MM.1S (cell line): ENCODE data around the gene SCARF1.
"Not testable (repeated sequence)": the region's sequence is repeated elsewhere in the genome, so short reads cannot be mapped to it uniquely, and the experiment has no call there.

Experiments used
- DNase-seq: peaks from one replicate; pipeline ENCODE4 v3.0.0-alpha.2; 2015
- H2AFZ ChIP-seq: fragments of 300-600 bp; sonication (generic); 2 replicates; pipeline ENCODE4 v1.6.0; 2016; ENCODE audit warnings: antibody characterized with exemption, low read length
- H3F3A ChIP-seq: fragments of 300-600 bp; sonication (generic); 2 replicates; pipeline ENCODE4 v1.6.1; 2016; ENCODE audit warnings: mild to moderate bottlenecking, antibody characterized with exemption, low read length, moderate library complexity, mixed read lengths; ENCODE audit not compliant: insufficient read depth
- H3K27ac ChIP-seq: fragments of 300-600 bp; sonication (generic); 2 replicates; pipeline ENCODE4 v1.5.1; 2016; ENCODE audit warnings: mild to moderate bottlenecking, low read length
- H3K27me3 ChIP-seq: fragments of 300-600 bp; sonication (generic); replicated peaks from 2 replicates; pipeline ENCODE4 v1.6.0; 2016; ENCODE audit warnings: low read length; ENCODE audit not compliant: insufficient read depth
- H3K36me3 ChIP-seq: fragments of 300-600 bp; sonication (generic); replicated peaks from 2 replicates; pipeline ENCODE4 v1.6.1; 2016; ENCODE audit warnings: mild to moderate bottlenecking, low read length, mixed read lengths; ENCODE audit not compliant: insufficient read depth
- H3K4me1 ChIP-seq: fragments of 300-600 bp; sonication (generic); 2 replicates; pipeline ENCODE4 v1.6.1; 2016; ENCODE audit warnings: low read length, mixed read lengths
- H3K4me2 ChIP-seq: fragments of 300-600 bp; sonication (generic); 2 replicates; pipeline ENCODE4 v1.6.0; 2016; ENCODE audit warnings: low read depth, low read length
- H3K4me3 ChIP-seq: fragments of 300-600 bp; sonication (generic); 2 replicates; pipeline ENCODE4 v1.5.1; 2016; ENCODE audit warnings: low read length, mixed read lengths
- H3K79me2 ChIP-seq: fragments of 300-600 bp; sonication (generic); 2 replicates; pipeline ENCODE4 v1.6.1; 2016; ENCODE audit warnings: mixed run types, low read length, mixed read lengths
- H3K9ac ChIP-seq: fragments of 300-600 bp; sonication (generic); 2 replicates; pipeline ENCODE4 v1.6.1; 2016; ENCODE audit warnings: low read length, mixed read lengths
- H3K9me2 ChIP-seq: fragments of 300-600 bp; sonication (generic); replicated peaks from 2 replicates; pipeline ENCODE4 v1.6.1; 2016; ENCODE audit warnings: mild to moderate bottlenecking, low read length, mixed read lengths; ENCODE audit not compliant: insufficient read depth
- H3K9me3 ChIP-seq: fragments of 300-600 bp; sonication (generic); replicated peaks from 2 replicates; pipeline ENCODE4 v1.6.1; 2016; ENCODE audit warnings: mild to moderate bottlenecking, low read length, mixed read lengths; ENCODE audit not compliant: insufficient read depth
- H4K20me1 ChIP-seq: fragments of 300-600 bp; sonication (generic); 2 replicates; pipeline ENCODE4 v1.6.1; 2016; ENCODE audit warnings: mild to moderate bottlenecking, low read length, moderate library complexity, mixed read lengths; ENCODE audit not compliant: insufficient read depth
- EZH2 ChIP-seq: fragments of 300-600 bp; sonication (generic); optimal IDR thresholded peaks from 2 replicates; pipeline ENCODE3; 2017; ENCODE audit warnings: low read depth, mild to moderate bottlenecking, antibody characterized with exemption, low read length, mixed read lengths
- EZH2phosphoT487 ChIP-seq: fragments of 300-600 bp; sonication (generic); IDR thresholded peaks from 2 replicates; pipeline ENCODE4 v1.6.1; 2018; ENCODE audit warnings: antibody characterized with exemption, low read length
- TF ChIP-seq, protein P1 (sequence below): fragments of 300-600 bp; sonication (generic); IDR thresholded peaks from 2 replicates; pipeline ENCODE4 v1.5.1; 2016; ENCODE audit warnings: antibody characterized with exemption, low read length, mixed read lengths

SCARF1 gene

DNA sequence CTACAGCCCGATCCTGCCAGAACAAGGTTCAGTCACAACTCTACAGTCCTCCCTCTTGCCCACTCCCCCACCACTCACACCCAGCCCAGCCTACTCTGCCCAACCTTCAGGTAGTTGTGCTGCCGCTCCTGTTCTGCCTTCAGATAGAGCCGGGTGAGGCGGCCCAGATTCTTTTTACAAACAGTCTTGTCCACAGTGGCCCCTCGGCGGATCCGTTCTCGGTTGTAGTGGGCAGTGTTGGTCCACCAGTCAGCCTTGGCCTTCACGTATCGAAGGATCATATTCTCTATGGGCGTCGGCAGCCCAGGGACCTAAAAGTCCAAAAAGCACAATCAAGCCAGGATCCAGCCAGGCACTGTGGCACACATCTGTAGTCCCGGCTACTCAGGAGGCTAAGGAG is 30.9 kb upstream of the SCARF1 start:
- TF ChIP-seq, protein P1, sequence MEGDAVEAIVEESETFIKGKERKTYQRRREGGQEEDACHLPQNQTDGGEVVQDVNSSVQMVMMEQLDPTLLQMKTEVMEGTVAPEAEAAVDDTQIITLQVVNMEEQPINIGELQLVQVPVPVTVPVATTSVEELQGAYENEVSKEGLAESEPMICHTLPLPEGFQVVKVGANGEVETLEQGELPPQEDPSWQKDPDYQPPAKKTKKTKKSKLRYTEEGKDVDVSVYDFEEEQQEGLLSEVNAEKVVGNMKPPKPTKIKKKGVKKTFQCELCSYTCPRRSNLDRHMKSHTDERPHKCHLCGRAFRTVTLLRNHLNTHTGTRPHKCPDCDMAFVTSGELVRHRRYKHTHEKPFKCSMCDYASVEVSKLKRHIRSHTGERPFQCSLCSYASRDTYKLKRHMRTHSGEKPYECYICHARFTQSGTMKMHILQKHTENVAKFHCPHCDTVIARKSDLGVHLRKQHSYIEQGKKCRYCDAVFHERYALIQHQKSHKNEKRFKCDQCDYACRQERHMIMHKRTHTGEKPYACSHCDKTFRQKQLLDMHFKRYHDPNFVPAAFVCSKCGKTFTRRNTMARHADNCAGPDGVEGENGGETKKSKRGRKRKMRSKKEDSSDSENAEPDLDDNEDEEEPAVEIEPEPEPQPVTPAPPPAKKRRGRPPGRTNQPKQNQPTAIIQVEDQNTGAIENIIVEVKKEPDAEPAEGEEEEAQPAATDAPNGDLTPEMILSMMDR, result no peak
- TF ChIP-seq EZH2phosphoT487 (no peak), EZH2 (no peak)

DNA sequence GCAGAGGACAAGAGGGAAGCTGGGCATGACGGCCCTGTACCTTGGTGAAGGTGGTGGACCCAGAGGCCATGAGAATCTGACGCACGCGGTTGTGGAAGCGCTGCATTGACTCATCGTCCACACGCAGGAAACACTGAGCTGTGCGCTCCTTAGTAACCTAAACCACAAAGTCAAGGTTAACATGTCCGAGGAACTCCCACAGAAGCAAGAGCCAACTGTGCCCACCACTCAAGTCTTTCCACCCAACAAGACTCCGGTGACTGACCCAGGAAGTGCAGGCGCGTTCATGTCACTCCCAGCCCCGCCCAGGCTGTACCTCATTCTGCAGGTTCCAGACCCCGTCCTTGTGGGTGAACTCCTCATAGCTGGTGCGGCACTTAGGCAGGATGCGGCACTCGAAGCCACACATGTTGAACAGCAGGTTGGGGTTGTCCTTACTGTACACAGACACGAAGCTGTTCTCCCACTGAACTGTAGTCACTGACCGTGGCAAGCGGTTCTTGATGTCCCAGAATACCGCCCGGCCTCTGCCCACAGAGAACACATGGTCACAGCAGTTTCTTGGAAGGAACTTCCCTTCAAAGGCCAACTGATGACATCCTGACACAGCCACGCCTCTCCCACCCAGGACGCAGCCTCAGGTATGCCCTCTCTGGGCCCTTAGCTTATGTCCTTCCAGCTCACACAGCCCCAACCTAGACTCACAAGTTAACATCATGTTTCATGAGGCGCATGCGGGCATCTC is 27.7 kb upstream of the SCARF1 start:
- Histone ChIP-seq H3K4me3 (no peak overlapping the region), H3K36me3 (peaks cover 34% of the 10 kb centered on the region), H3K9me3 (no peaks in the 10 kb centered on the region), H3K9ac (no peak overlapping the region), H2AFZ (no peak overlapping the region), H3K27ac (no peak overlapping the region), H3F3A (peaks cover 10% of the 10 kb centered on the region; the same call in 1 of the 2 replicates), H3K4me1 (no peaks in the 10 kb centered on the region), H3K79me2 (peaks cover 46% of the 10 kb centered on the region), H3K27me3 (no peaks in the 10 kb centered on the region), H4K20me1 (peaks cover 3% of the 10 kb centered on the region; the same call in 1 of the 2 replicates), H3K4me2 (no peak overlapping the region), H3K9me2 (no peaks in the 10 kb centered on the region)
- DNase-seq, result no peak
- TF ChIP-seq EZH2phosphoT487 (no peak), EZH2 (no peak)
- TF ChIP-seq, protein P1, result no peak

More for the DNA sequence above, 30.9 kb upstream of the SCARF1 start:
- peaks cover 58% of the 10 kb centered on the region for H3K79me2 ChIP-seq
- no peak for DNase-seq
- H3K27me3 ChIP-seq, result no peaks in the 10 kb centered on the region
- no peak overlapping the region for H3K9ac ChIP-seq
- H3K9me2 ChIP-seq, result no peaks in the 10 kb centered on the region
- H3K36me3 ChIP-seq, result peaks cover 52% of the 10 kb centered on the region
- H3K27ac ChIP-seq, result no peak overlapping the region
- no peaks in the 10 kb centered on the region for H4K20me1 ChIP-seq
- no peak overlapping the region for H3K4me2 ChIP-seq
- H3K4me3 ChIP-seq, result no peak overlapping the region
- no peaks in the 10 kb centered on the region for H3F3A ChIP-seq
- no peaks in the 10 kb centered on the region for H3K9me3 ChIP-seq
- H2AFZ ChIP-seq, result no peak overlapping the region
- no peaks in the 10 kb centered on the region for H3K4me1 ChIP-seq

DNA sequence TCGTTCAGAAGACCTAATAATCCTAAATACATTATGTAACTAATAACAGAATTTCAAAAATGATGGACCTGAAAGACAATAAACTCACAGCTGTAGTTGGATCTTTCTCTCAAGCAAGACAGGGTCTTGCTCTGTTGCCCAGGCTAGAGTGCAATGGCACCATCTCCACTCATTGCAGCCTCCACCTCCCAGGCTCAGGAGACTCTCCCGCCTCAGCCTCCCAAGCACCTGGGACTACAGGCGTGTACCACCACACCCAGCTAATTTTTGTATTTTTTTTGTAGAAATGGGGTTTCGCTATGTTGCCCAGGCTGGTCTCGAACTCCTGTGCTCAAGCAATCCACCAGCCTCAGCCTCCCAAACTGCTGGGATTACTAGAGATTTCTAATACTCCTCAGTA is 18.4 kb upstream of the SCARF1 start:
- not testable (repeated sequence) for H3K9ac ChIP-seq, H3K9me2 ChIP-seq, H4K20me1 ChIP-seq, DNase-seq, H3F3A ChIP-seq, H3K4me3 ChIP-seq, H3K27me3 ChIP-seq, H3K27ac ChIP-seq, H3K4me1 ChIP-seq, H3K9me3 ChIP-seq, H3K4me2 ChIP-seq, H2AFZ ChIP-seq
- H3K79me2 ChIP-seq, result peaks cover 35% of the 10 kb centered on the region
- H3K36me3 ChIP-seq, result peaks cover 21% of the 10 kb centered on the region

DNA sequence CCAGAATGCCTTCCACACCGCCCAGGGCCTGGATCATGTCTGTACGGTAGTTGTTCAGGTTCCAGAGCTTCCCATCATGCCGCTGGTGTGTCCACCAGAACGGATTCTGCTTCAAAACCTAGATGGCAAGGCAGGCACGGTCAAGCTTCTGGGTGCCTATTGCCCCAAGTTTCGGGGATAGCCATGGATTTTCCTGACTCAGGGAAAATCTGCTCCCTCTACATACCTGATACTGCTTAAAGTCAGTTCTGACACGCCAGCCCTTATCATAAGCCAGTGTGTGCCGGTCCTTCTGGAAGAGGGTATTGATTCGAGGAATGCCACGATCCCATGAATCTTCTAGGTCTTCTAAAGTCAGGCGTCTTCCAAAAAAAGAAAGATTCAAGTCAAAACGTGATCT is 15.5 kb upstream of the SCARF1 start:
- no peaks in the 10 kb centered on the region for H4K20me1 ChIP-seq
- H3K27me3 ChIP-seq, result no peaks in the 10 kb centered on the region
- no peak overlapping the region for H3K4me2 ChIP-seq
- no peaks in the 10 kb centered on the region for H3F3A ChIP-seq
- no peak overlapping the region for H3K27ac ChIP-seq
- no peak overlapping the region for H3K9ac ChIP-seq
- H3K36me3 ChIP-seq, result peaks cover 24% of the 10 kb centered on the region
- H3K4me1 ChIP-seq, result no peaks in the 10 kb centered on the region
- TF ChIP-seq EZH2phosphoT487, result no peak
- no peak for TF ChIP-seq EZH2
- TF ChIP-seq, protein P1, result no peak
- no peaks in the 10 kb centered on the region for H3K9me3 ChIP-seq
- H2AFZ ChIP-seq, result no peak overlapping the region
- H3K79me2 ChIP-seq, result peaks cover 28% of the 10 kb centered on the region
- DNase-seq, result no peak
- no peaks in the 10 kb centered on the region for H3K9me2 ChIP-seq
- H3K4me3 ChIP-seq, result no peak overlapping the region
